IPS-18a (cell line): ENCODE results near the gene OR5A2.

ENCODE experiments used
- H3K27ac ChIP-seq: one replicate; pipeline ENCODE4 v1.5.1; 2013; ENCODE audit warnings: low read length
- H3K27me3 ChIP-seq: one replicate; pipeline ENCODE4 v1.6.1; 2013; ENCODE audit warnings: mild to moderate bottlenecking, low read length; ENCODE audit not compliant: control insufficient read depth, insufficient read depth
- H3K36me3 ChIP-seq: one replicate; pipeline ENCODE4 v1.6.1; 2013; ENCODE audit warnings: low read depth, low read length; ENCODE audit not compliant: control insufficient read depth
- H3K4me1 ChIP-seq: one replicate; pipeline ENCODE4 v1.6.1; 2013; ENCODE audit warnings: low read depth, low read length; ENCODE audit not compliant: control insufficient read depth
- H3K4me3 ChIP-seq: one replicate; pipeline ENCODE4 v1.5.1; 2013; ENCODE audit warnings: low read length
- H3K9ac ChIP-seq: one replicate; pipeline ENCODE4 v1.6.1; 2013; ENCODE audit warnings: mild to moderate bottlenecking, low read length, moderate library complexity
- H3K9me3 ChIP-seq: one replicate; pipeline ENCODE4 v1.6.1; 2013; ENCODE audit warnings: low read depth, low read length; ENCODE audit not compliant: control insufficient read depth

OR5A2 gene

GRCh38 chr11:59427068-59427382 lies 812 bp upstream of the OR5A2 start:
- Histone ChIP-seq H3K4me3 (peak overlapping the region; percentile 42), H3K27me3 (no peaks in the 10 kb centered on the region), H3K9me3 (no peaks in the 10 kb centered on the region), H3K9ac (peak overlapping the region; percentile 38), H3K27ac (peak overlapping the region; percentile 63), H3K4me1 (peaks cover 28% of the 10 kb centered on the region), H3K36me3 (no peaks in the 10 kb centered on the region)

- H3K27me3 ChIP-seq = no peaks in the 10 kb centered on the region
- H3K4me1 ChIP-seq = peaks cover 28% of the 10 kb centered on the region
- no peaks in the 10 kb centered on the region for H3K36me3 ChIP-seq
- H3K27ac ChIP-seq = no peak overlapping the region
- H3K9ac ChIP-seq = no peak overlapping the region
- no peak overlapping the region for H3K4me3 ChIP-seq
- H3K9me3 ChIP-seq = no peaks in the 10 kb centered on the region
Measured at GRCh38 chr11:59425131-59425530, 1.1 kb downstream of the OR5A2 start.

- no peaks in the 10 kb centered on the region for H3K27me3 ChIP-seq
- no peak overlapping the region for H3K27ac ChIP-seq
- H3K9ac ChIP-seq = no peak overlapping the region
- H3K4me1 ChIP-seq = peaks cover 28% of the 10 kb centered on the region
- H3K36me3 ChIP-seq = no peaks in the 10 kb centered on the region
- no peaks in the 10 kb centered on the region for H3K9me3 ChIP-seq
- no peak overlapping the region for H3K4me3 ChIP-seq
Measured at GRCh38 chr11:59423835-59424234, 2.4 kb downstream of the OR5A2 start.

GRCh38 chr11:59418156-59418555 lies 8.1 kb downstream of the OR5A2 start:
- Histone ChIP-seq H3K4me1 (no peaks in the 10 kb centered on the region), H3K9ac (no peak overlapping the region), H3K27me3 (no peaks in the 10 kb centered on the region), H3K9me3 (no peaks in the 10 kb centered on the region), H3K4me3 (no peak overlapping the region), H3K27ac (no peak overlapping the region), H3K36me3 (no peaks in the 10 kb centered on the region)

- no peaks in the 10 kb centered on the region for H3K36me3 ChIP-seq
- H3K9me3 ChIP-seq = no peaks in the 10 kb centered on the region
- no peak overlapping the region for H3K9ac ChIP-seq
- H3K27ac ChIP-seq = no peak overlapping the region
- H3K4me1 ChIP-seq = no peaks in the 10 kb centered on the region
- no peak overlapping the region for H3K4me3 ChIP-seq
- no peaks in the 10 kb centered on the region for H3K27me3 ChIP-seq
Measured at GRCh38 chr11:59417023-59417422, 9.2 kb downstream of the OR5A2 start.

GRCh38 chr11:59416613-59417012 lies 9.6 kb downstream of the OR5A2 start:
- Histone ChIP-seq H3K27ac (no peak overlapping the region), H3K9me3 (no peaks in the 10 kb centered on the region), H3K27me3 (no peaks in the 10 kb centered on the region), H3K9ac (no peak overlapping the region), H3K4me3 (no peak overlapping the region), H3K36me3 (no peaks in the 10 kb centered on the region), H3K4me1 (no peaks in the 10 kb centered on the region)

GRCh38 chr11:59415111-59415510 lies 11.1 kb downstream of the OR5A2 start:
- H3K36me3 ChIP-seq = no peaks in the 10 kb centered on the region
- H3K9ac ChIP-seq = no peak overlapping the region
- H3K27ac ChIP-seq = no peak overlapping the region
- no peak overlapping the region for H3K4me3 ChIP-seq
- no peaks in the 10 kb centered on the region for H3K4me1 ChIP-seq
- no peaks in the 10 kb centered on the region for H3K27me3 ChIP-seq
- peaks cover 5% of the 10 kb centered on the region for H3K9me3 ChIP-seq

GRCh38 chr11:59413646-59414045 lies 12.6 kb downstream of the OR5A2 start:
- Histone ChIP-seq H3K27ac (no peak overlapping the region), H3K4me3 (no peak overlapping the region), H3K27me3 (no peaks in the 10 kb centered on the region), H3K4me1 (no peaks in the 10 kb centered on the region), H3K9me3 (peaks cover 20% of the 10 kb centered on the region), H3K36me3 (no peaks in the 10 kb centered on the region), H3K9ac (no peak overlapping the region)

GRCh38 chr11:59403546-59403945 lies 22.7 kb downstream of the OR5A2 start:
- Histone ChIP-seq H3K4me3 (no peak overlapping the region), H3K36me3 (no peaks in the 10 kb centered on the region), H3K9me3 (peaks cover 51% of the 10 kb centered on the region), H3K27ac (no peak overlapping the region), H3K4me1 (no peaks in the 10 kb centered on the region), H3K27me3 (no peaks in the 10 kb centered on the region), H3K9ac (no peak overlapping the region)

- Histone ChIP-seq H3K9ac (no peak overlapping the region), H3K36me3 (no peaks in the 10 kb centered on the region), H3K9me3 (peaks cover 54% of the 10 kb centered on the region), H3K4me3 (no peak overlapping the region), H3K27ac (no peak overlapping the region), H3K4me1 (no peaks in the 10 kb centered on the region), H3K27me3 (no peaks in the 10 kb centered on the region)
Measured at GRCh38 chr11:59401262-59401552, 25.0 kb downstream of the OR5A2 start.

- H3K36me3 ChIP-seq = no peaks in the 10 kb centered on the region
- H3K27ac ChIP-seq = no peak overlapping the region
- no peaks in the 10 kb centered on the region for H3K4me1 ChIP-seq
- H3K9me3 ChIP-seq = peaks cover 54% of the 10 kb centered on the region
- H3K27me3 ChIP-seq = no peaks in the 10 kb centered on the region
- no peak overlapping the region for H3K4me3 ChIP-seq
- no peak overlapping the region for H3K9ac ChIP-seq
Measured at GRCh38 chr11:59400461-59401261, 25.6 kb downstream of the OR5A2 start.

GRCh38 chr11:59394186-59394585 lies 32.0 kb downstream of the OR5A2 start:
- Histone ChIP-seq H3K4me3 (no peak overlapping the region), H3K27ac (no peak overlapping the region), H3K9me3 (peaks cover 13% of the 10 kb centered on the region), H3K36me3 (no peaks in the 10 kb centered on the region), H3K27me3 (no peaks in the 10 kb centered on the region), H3K4me1 (no peaks in the 10 kb centered on the region), H3K9ac (no peak overlapping the region)
